ENCODE data around the gene SMARCD3.

DNA sequence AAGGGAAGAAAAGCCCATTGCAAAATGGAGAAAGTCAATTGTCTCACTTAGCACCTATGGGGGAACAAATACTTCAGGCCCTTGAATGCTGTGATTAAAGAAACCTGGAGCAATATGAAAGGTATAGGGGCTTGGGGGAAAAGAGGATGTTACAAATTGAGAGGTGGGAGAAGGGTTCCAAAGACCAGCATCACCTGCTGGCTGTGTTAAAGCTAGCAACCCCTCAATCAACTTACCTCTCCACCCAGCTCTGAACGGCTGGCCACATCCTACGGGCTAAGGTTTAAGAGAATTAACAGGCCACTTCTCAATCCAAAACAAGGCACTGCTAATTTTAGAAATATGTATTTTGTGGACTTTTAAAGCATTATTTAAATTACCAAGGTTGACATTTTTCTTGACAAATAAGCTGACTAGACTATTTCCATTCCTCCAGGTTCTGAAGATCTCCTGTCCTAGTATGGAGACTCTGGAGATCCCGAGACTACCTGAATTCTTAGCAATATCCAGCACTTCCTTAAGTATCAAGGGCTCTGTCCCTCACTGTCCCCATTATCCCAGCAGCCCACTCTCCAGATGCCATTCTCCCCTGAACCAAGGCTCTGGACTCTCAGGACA, 37.2 kb downstream of the SMARCD3 start:
- TF ChIP-seq, protein P1, sequence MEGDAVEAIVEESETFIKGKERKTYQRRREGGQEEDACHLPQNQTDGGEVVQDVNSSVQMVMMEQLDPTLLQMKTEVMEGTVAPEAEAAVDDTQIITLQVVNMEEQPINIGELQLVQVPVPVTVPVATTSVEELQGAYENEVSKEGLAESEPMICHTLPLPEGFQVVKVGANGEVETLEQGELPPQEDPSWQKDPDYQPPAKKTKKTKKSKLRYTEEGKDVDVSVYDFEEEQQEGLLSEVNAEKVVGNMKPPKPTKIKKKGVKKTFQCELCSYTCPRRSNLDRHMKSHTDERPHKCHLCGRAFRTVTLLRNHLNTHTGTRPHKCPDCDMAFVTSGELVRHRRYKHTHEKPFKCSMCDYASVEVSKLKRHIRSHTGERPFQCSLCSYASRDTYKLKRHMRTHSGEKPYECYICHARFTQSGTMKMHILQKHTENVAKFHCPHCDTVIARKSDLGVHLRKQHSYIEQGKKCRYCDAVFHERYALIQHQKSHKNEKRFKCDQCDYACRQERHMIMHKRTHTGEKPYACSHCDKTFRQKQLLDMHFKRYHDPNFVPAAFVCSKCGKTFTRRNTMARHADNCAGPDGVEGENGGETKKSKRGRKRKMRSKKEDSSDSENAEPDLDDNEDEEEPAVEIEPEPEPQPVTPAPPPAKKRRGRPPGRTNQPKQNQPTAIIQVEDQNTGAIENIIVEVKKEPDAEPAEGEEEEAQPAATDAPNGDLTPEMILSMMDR (IDR thresholded peaks at IDR 0.05; ENCODE audit: low read depth, low read length) = no peak
- no peak for TF ChIP-seq EZH2phosphoT487 (IDR thresholded peaks at IDR 0.05; ENCODE audit: low read depth)

Data from OCI-LY3 (cell line).